NOMO-1 treated with dmso at 0.1 percent for 144 hours (cell line): Measurements from ENCODE around the gene SLC5A8.

Experiments
- DNase-seq: peaks from one replicate; lab custom pipeline; 2025; ENCODE audit not compliant: unreplicated experiment; lab: John Stamatoyannopoulos, UW

Gene SLC5A8

GRCh38 chr12:101209319-101210302, at the start of gene SLC5A8:
SLC5A8 (minus strand) TSS chr12:101210238; CDS start chr12:101209848, 390 bp downstream.
- DNase-seq: no peak

- DNase-seq: no peak
These were observed 47.3 kb upstream of the SLC5A8 start for GRCh38 chr12:101257357-101257756.

- DNase-seq: no peak
These were observed 46.2 kb upstream of the SLC5A8 start for GRCh38 chr12:101256266-101256665.

GRCh38 chr12:101243616-101244015, 33.6 kb upstream of the SLC5A8 start:
- DNase-seq: no peak

GRCh38 chr12:101243074-101243473, 33.0 kb upstream of the SLC5A8 start:
- no peak for DNase-seq

- DNase-seq: no peak
These were observed 28.8 kb upstream of the SLC5A8 start for GRCh38 chr12:101238800-101239329.

- DNase-seq: no peak
These were observed 28.3 kb upstream of the SLC5A8 start for GRCh38 chr12:101238306-101238705.

GRCh38 chr12:101235686-101236085, 25.6 kb upstream of the SLC5A8 start:
- DNase-seq: no peak

- DNase-seq: no peak
These were observed 21.6 kb upstream of the SLC5A8 start for GRCh38 chr12:101231636-101232035.

- no peak for DNase-seq
These were observed 20.5 kb upstream of the SLC5A8 start for GRCh38 chr12:101230547-101230946.

- no peak for DNase-seq
These were observed 19.8 kb upstream of the SLC5A8 start for GRCh38 chr12:101229841-101230241.

GRCh38 chr12:101221301-101221700, 11.3 kb upstream of the SLC5A8 start:
- no peak for DNase-seq

- no peak for DNase-seq
These were observed 6.8 kb upstream of the SLC5A8 start for GRCh38 chr12:101216810-101217209.

- no peak for DNase-seq
These were observed 2.8 kb downstream of the SLC5A8 start for GRCh38 chr12:101207086-101207780.

GRCh38 chr12:101204602-101205304, 5.3 kb downstream of the SLC5A8 start:
- no peak for DNase-seq

- no peak for DNase-seq
These were observed 9.2 kb downstream of the SLC5A8 start for GRCh38 chr12:101200824-101201223.

GRCh38 chr12:101200145-101200544, 9.9 kb downstream of the SLC5A8 start:
- no peak for DNase-seq

- peak; percentile 11 for DNase-seq
These were observed 23.7 kb downstream of the SLC5A8 start for GRCh38 chr12:101186291-101186690.

- DNase-seq: no peak
These were observed 28.3 kb downstream of the SLC5A8 start for GRCh38 chr12:101181776-101182175.

GRCh38 chr12:101174541-101174940, 35.5 kb downstream of the SLC5A8 start:
- DNase-seq: no peak

- DNase-seq: no peak
These were observed 36.8 kb downstream of the SLC5A8 start for GRCh38 chr12:101173197-101173749.
